IgD-negative memory B cell (primary cell): ENCODE results near the gene DDX10. TPM values are rescaled to one million over a fixed set of nuclear protein-coding genes. Genes with fewer than 3 reads are reported as not detected.

ENCODE experiments used
- H3K27ac Mint-ChIP-seq, 3 donors: one replicate each; pipeline ENCODE4 v1.8.0; 2020 to 2022; ENCODE audit warnings: mild to moderate bottlenecking in 3 of 3, mixed read lengths in 3 of 3, moderate library complexity in 1 of 3
- H3K27me3 Mint-ChIP-seq: one replicate; pipeline ENCODE4 v1.8.0; 2021; ENCODE audit warnings: mixed read lengths
- H3K36me3 Mint-ChIP-seq: one replicate; pipeline ENCODE4 v1.8.0; 2020; ENCODE audit warnings: mild to moderate bottlenecking, mixed read lengths
- H3K4me1 Mint-ChIP-seq, 3 donors: one replicate each; pipeline ENCODE4 v1.8.0; 2020 to 2022; ENCODE audit warnings: mixed read lengths in 3 of 3, mild to moderate bottlenecking in 1 of 3
- H3K4me3 Mint-ChIP-seq, 4 donors: one replicate each; pipeline ENCODE4 v1.8.0; 2020 to 2022; ENCODE audit warnings: mild to moderate bottlenecking in 4 of 4, mixed read lengths in 4 of 4, moderate library complexity in 3 of 4
- H3K9me3 Mint-ChIP-seq, 3 donors: one replicate each; pipeline ENCODE4 v1.8.0; 2020 to 2021; ENCODE audit warnings: mixed read lengths in 3 of 3, mild to moderate bottlenecking in 1 of 3
- polyA plus RNA-seq: library from polyadenylated mRNA; unstranded; fragments of 300-500 nt; fragmentation: Illumina TruSeq; gene quantifications from one replicate; pipeline ENCODE4 v1.2.3, GENCODE V29; 2021

The DDX10 gene
- polyA plus RNA-seq, 1 donor from 2014 or later = 19.5 TPM

- Mint-ChIP-seq H3K27me3 (peaks cover 3% of the 10 kb centered on the region), H3K4me3 (no peak overlapping the region), H3K36me3 (peaks cover 2% of the 10 kb centered on the region), H3K27ac (no peak overlapping the region), H3K9me3 (peaks cover 5 to 10% (median 5%) of the 10 kb centered on the region in 3 donors), H3K4me1 (no peaks in the 10 kb centered on the region)
Measured at GRCh38 chr11:108985236-108985944, 320.5 kb downstream of the DDX10 start.

GRCh38 chr11:108985945-108986279 lies 321.0 kb downstream of the DDX10 start:
- Mint-ChIP-seq H3K36me3 (peaks cover 2% of the 10 kb centered on the region), H3K4me1 (no peaks in the 10 kb centered on the region), H3K27me3 (peaks cover 3% of the 10 kb centered on the region), H3K9me3 (peaks cover 5 to 12% (median 5%) of the 10 kb centered on the region in 3 donors), H3K27ac (no peak overlapping the region), H3K4me3 (no peak overlapping the region)

Other genes starting within 250 kb of the DDX10 start
- 0.86 TPM for gene C11orf65, start 197.5 kb upstream of the DDX10 start, polyA plus RNA-seq
- gene POGLUT3, start 166.7 kb upstream of the DDX10 start, polyA plus RNA-seq = 4.6 TPM
- 0.05 TPM for gene EXPH5, start 71.3 kb upstream of the DDX10 start, polyA plus RNA-seq